Activated CD4-positive, alpha-beta T cell treated with anti-CD3 and anti-CD28 coated beads for 48 hours (primary cell): ENCODE data around the gene LCE2A.

Experiments used
- DNase-seq: peaks from one replicate; pipeline ENCODE4 v3.0.0-alpha.2; 2020

Gene LCE2A

DNA sequence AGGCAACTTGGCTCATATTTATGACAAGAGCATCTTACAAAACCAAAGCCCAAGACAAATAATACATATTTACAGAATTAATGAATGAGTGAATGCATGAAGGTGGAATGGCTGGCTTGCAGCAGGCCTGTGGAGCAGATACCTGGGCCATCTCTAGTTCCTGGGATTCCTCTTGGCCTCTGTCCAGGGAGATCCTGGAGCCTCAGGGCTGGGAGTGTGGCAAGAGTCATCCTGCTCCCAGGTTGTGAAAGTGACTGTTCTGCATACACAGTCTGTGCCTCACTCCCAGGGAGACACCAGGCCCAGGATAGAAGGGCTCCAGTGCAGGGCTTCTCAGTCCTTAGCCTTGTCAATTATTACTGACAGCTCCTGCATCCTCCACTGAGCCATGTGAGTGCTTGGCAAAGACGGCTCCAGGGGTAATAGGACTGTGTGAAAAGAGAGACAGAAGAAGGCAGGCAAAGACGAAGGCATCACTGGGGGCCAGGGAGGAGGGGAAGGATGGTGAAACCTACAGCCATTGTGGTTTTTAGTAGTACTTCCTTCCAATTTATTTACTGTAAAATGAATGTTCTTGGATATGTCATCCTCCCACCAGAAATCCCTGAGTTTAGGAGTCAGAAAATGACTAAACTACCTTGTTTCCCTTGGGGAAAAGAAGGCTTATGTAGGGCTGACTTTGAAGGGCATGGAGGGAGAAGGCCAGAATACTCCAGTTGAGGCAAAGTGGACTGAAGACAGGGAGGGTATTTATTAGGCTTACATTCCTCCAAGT lies 45.4 kb downstream of the LCE2A start:
- no peak for DNase-seq

DNA sequence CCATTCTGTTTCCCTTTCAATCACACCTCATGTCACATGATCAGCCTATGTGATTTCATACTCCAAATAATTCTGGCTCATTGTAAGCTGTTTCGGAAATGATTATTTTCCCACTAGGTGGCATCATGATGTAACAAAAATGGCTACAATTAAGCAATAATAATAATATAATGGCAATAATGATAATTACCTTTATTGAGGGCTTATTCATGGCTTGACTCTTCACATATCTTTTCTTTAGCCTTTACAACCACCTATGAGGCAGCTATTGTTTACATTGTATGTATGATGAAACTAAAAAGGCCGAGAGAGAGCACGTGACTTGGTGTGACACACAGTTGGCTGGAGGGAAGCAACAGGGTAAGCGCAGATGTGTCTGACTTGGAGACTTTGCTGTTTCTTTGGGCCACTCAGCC lies 47.2 kb downstream of the LCE2A start:
- DNase-seq: no peak

DNA sequence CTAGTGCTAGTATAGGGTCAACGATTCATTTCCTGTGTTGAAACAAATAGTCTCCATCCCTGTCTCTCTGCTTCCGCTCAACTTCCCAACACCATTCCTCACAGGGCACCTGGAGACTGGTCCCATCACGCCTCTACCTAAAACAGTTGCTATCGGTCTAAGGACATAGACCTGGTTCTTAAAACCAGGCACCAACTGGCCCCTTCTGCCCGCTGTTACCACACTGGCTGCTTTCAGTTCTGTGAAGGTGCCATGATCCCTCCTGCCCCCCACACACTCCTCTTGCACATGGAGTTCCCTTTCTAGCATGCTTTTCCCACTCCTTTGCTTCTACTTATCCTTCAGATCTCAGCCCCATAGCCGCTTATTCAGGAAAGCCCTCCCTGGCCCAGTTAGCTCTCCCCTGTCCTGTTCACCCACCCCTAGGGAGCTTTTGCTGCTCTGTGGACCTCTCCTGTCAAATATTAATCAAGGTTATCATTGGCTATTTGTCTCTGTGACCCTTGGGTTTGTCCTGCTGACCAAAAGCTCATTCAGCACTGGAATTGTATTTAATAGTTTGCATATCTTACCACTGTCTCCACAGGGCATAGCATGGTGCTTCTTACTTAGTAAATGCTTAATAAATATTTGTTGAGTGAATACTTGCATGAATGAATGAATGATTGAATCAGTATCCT lies 47.8 kb downstream of the LCE2A start:
- no peak for DNase-seq

DNA sequence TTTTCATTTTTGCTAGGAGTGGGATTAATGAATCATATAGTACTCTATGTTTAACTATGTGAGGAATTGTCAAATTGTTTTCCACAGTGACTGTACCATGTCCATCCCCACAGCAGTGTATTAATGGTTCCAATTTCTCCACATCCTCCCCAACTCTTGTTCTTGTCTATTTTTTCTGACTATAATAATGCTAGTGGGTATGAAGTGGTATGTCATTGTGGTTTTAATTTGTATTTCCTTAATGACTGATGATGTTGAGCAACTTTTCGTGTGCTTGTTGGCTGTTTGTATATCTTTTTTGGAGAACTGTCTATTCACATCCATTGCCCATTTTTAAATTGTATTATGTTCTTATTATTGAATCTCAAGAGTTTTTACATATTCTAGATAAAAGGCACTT lies 49.7 kb downstream of the LCE2A start:
- no peak for DNase-seq
